ENCODE measurements around the gene FOSL1.

DNA sequence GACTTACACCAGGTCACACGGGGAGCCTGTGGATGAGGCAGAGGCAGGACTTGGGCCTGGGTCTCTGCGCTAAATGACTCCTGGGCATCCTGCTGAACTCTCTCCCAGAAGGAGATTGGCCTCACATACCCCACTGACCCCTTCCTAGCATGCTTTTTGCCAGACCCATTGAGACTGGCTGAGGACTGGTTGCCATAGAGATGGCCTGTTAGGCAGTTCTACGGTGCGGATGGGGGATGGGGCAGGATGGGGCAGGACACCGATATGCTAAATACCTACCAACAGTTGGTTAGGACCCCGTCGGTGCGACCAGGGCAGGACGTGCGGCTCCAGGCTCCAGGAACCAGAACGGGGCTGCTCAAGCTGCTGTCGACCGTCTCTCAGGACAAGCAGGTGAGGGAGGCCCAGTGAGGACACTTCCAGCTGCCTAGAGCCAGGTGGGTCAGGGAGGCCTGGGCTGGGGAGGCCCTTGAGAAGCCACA, 45.3 kb upstream of the FOSL1 start, which contains the start of gene TSGA10IP:
- TF ChIP-seq, protein P1, sequence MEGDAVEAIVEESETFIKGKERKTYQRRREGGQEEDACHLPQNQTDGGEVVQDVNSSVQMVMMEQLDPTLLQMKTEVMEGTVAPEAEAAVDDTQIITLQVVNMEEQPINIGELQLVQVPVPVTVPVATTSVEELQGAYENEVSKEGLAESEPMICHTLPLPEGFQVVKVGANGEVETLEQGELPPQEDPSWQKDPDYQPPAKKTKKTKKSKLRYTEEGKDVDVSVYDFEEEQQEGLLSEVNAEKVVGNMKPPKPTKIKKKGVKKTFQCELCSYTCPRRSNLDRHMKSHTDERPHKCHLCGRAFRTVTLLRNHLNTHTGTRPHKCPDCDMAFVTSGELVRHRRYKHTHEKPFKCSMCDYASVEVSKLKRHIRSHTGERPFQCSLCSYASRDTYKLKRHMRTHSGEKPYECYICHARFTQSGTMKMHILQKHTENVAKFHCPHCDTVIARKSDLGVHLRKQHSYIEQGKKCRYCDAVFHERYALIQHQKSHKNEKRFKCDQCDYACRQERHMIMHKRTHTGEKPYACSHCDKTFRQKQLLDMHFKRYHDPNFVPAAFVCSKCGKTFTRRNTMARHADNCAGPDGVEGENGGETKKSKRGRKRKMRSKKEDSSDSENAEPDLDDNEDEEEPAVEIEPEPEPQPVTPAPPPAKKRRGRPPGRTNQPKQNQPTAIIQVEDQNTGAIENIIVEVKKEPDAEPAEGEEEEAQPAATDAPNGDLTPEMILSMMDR (IDR thresholded peaks at IDR 0.05): no peak
- TF ChIP-seq TEAD4 (CRISPR knock-in tag; IDR thresholded peaks at IDR 0.05): no peak
